ENCODE measurements around the gene LILRB3.
"Not testable (repeated sequence)": the region's sequence is repeated elsewhere in the genome, so short reads cannot be mapped to it uniquely, and the experiment has no call there.

The LILRB3 gene

GRCh38 chr19:54242234-54242633 is 19.4 kb upstream of the LILRB3 start:
- not testable (repeated sequence) for DNase-seq

GRCh38 chr19:54240372-54241336 is 17.8 kb upstream of the LILRB3 start:
- not testable (repeated sequence) for DNase-seq

- DNase-seq = not testable (repeated sequence)
Measured at GRCh38 chr19:54239491-54240371, 16.9 kb upstream of the LILRB3 start.

- no peak for DNase-seq
Measured at GRCh38 chr19:54233941-54234340, 11.1 kb upstream of the LILRB3 start.

GRCh38 chr19:54231077-54231931 is 8.5 kb upstream of the LILRB3 start:
- DNase-seq = peak; percentile 89

- no peak for DNase-seq
Measured at GRCh38 chr19:54230031-54230430, 7.2 kb upstream of the LILRB3 start.

GRCh38 chr19:54229146-54229545 is 6.3 kb upstream of the LILRB3 start:
- DNase-seq = no peak

GRCh38 chr19:54224619-54225018 is 1.8 kb upstream of the LILRB3 start:
- not testable (repeated sequence) for DNase-seq

GRCh38 chr19:54223937-54224281 is 1.1 kb upstream of the LILRB3 start:
- DNase-seq = not testable (repeated sequence)

GRCh38 chr19:54223277-54223936 is 600 bp upstream of the LILRB3 start:
- not testable (repeated sequence) for DNase-seq

- not testable (repeated sequence) for DNase-seq
Measured at GRCh38 chr19:54221947-54222346, 860 bp downstream of the LILRB3 start.

GRCh38 chr19:54219702-54220101 is 3.1 kb downstream of the LILRB3 start:
- DNase-seq = not testable (repeated sequence)

- no peak for DNase-seq
Measured at GRCh38 chr19:54218960-54219661, 3.7 kb downstream of the LILRB3 start.

- DNase-seq = no peak
Measured at GRCh38 chr19:54218259-54218658, 4.5 kb downstream of the LILRB3 start.

GRCh38 chr19:54217517-54218247 is 5.1 kb downstream of the LILRB3 start:
- DNase-seq = not testable (repeated sequence)

GRCh38 chr19:54216869-54217268 is 5.9 kb downstream of the LILRB3 start:
- DNase-seq = no peak

- DNase-seq = not testable (repeated sequence)
Measured at GRCh38 chr19:54214734-54215133, 8.1 kb downstream of the LILRB3 start.

- not testable (repeated sequence) for DNase-seq
Measured at GRCh38 chr19:54214217-54214616, 8.6 kb downstream of the LILRB3 start.

- no peak for DNase-seq
Measured at GRCh38 chr19:54211235-54211634, 11.6 kb downstream of the LILRB3 start.

GRCh38 chr19:54209811-54210494 is 12.9 kb downstream of the LILRB3 start:
- DNase-seq = peak; percentile 36
